SK-MEL-5 (cell line): ENCODE data around the gene MAPK10. TPM values are rescaled to one million over a fixed set of nuclear protein-coding genes. Genes with fewer than 3 reads are reported as not detected.
"Not testable (repeated sequence)": the region's sequence is repeated elsewhere in the genome, so short reads cannot be mapped to it uniquely, and the experiment has no call there.

ENCODE experiments used
- DNase-seq: peaks from one replicate; pipeline ENCODE4 v3.0.0-alpha.2; 2016; ENCODE audit warnings: low read depth, low spot score
- in situ Hi-C: cut with HindIII; loops from 2 replicates; pipeline ENCODE4 v1.10.0; 2016; ENCODE audit warnings: low sequenced_read_pairs, high pct_unique_total_duplicates, low pct_unique_long_range_greater_than_20kb
- total RNA-seq: library from RNA; depleted of rRNA; stranded (reverse); fragments of >200 nt; shearing (Covaris generic); gene quantifications from 2 replicates; pipeline ENCODE4 v1.2.3, GENCODE V29; 2014

MAPK10 gene
- total RNA-seq, 1 experiment from 2014 or later, result 0.58 TPM

DNA sequence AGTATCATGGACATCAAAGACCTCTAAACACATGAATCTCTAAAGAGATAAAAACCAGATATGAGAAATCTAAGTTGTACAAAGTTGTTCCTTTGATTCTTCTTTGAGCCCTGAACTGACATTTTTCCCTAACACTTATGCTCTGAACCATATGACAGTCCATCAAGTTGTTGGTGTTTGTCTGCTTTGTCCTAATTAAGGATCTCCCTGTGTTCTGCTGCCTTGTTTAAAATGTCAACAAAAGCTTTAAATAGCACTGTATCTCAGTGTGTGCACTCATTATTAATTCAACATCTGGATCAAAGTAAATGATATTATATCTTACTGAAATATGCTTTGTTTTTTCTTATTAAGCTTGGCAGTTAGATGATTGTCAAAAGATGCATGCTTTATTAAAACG, 321.8 kb downstream of the MAPK10 start:
- in situ Hi-C loops, result no loop called here
- no peak for DNase-seq

DNA sequence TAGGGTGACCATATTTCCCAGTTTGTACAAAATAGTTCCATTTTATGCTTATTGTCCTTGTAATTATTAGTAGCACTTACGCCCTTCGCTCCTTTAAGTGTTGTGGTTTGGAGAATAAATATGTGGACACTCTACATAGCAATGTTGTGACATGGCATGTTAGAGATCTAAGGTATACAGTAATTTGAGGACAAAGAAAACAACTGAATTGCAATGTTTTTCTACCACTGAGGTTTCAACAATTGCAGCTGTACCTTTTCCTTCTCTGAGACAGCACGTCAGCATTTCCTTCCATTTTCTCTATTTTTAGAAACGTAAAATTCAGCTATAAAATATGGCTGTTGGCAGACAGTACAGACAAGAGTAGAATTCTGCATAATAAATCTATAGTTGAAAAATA, 323.1 kb downstream of the MAPK10 start:
- no peak for DNase-seq
- in situ Hi-C loops, result no loop called here

- in situ Hi-C loops, result no loop called here
- DNase-seq, result no peak
Measured at GRCh38 chr4:86035688-86036087, 324.2 kb downstream of the MAPK10 start.

DNA sequence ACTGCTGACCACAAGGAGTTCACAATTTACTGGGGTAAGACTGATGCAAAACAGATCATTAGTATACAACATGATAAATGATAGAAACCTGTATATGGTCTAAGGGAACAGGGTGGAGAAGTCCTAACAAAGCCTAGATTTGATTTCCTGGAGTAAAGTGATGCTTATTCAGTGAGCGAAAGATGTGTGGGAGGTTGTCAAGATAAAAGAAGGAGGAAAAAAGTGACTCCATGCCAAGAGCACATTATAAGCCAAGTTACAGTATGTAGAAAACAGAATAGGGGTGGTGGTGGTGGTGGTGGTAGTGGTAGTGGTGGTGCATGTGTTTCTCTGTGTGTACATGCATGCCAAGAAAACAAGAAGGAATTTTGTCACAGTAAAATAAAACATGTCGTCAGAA, 325.2 kb downstream of the MAPK10 start:
- DNase-seq, result no peak
- in situ Hi-C loops, result no loop called here

DNA sequence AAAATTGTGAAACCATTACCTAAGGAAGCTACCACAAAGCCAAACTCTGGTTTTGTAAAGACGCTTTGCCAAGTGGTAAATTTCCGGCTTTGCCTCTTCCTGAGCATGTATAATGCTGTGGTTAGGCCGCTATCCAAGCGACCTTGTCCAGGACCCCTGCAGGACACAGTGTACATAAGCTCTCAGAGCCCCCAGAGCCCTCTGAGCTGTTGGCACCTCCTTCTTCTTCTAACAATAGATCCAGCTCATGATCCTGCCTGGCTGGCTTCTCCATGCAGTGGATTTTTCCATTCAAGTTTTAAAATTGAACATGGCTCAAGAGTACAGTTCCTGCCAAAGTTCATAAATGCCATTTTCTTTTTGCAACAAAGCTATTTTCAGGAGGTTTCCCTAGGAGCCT, 326.7 kb downstream of the MAPK10 start:
- in situ Hi-C loops, result no loop called here
- no peak for DNase-seq

DNA sequence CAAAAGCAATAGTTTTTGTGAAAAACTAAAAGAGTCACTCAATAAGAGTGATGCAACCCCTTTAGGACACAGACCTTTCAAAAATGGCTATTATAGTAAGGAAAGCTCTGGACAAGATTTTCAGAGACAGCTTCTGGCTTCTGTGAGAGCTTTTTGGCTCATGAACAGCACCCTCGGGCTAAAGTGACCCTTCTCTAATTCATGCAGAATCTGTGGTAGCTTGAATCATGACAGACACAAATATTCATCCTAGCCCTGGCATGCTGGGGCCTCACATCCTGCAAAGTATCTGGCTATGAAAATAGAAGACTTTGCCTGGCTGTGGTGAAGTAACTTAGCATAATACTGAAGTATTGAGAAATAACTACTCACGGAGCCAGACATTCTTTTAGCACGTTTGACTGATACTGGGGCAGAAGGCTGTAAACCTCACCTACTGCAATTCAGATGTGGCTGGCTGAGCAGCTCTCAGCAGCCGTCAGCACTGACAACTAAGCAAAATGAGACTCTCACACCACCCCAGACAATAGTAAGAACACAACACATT, 327.3 kb downstream of the MAPK10 start:
- in situ Hi-C loops, result no loop called here
- DNase-seq, result no peak

GRCh38 chr4:86031927-86032326, 327.9 kb downstream of the MAPK10 start:
- in situ Hi-C loops, result no loop called here
- DNase-seq, result no peak

- DNase-seq, result no peak
- in situ Hi-C loops, result no loop called here
Measured at GRCh38 chr4:86026720-86027119, 333.1 kb downstream of the MAPK10 start.

GRCh38 chr4:86021671-86022070, 338.2 kb downstream of the MAPK10 start:
- DNase-seq, in situ Hi-C loops: not testable (repeated sequence)

GRCh38 chr4:86019906-86020305, 339.9 kb downstream of the MAPK10 start:
- no peak for DNase-seq

DNA sequence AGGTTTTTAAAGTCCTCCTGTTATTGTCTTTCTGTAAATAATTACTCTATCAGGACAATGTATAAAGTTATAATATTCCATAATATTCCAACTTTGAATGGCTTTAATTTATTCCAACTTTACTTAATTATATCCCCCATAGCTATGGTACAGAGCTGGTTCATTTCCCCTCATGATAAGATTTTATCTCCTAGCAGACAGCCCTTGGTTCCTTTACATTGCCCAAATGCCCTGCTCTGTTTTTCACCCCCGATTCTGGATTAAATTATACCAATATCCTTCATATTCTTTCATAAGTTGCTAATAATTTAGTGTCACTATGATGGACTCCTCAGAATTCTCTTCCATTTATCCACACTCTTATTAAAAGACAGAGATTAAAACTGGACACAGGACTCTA, 340.5 kb downstream of the MAPK10 start:
- DNase-seq, result no peak
- in situ Hi-C loops, result no loop called here

More at GRCh38 chr4:86019906-86020305, 339.9 kb downstream of the MAPK10 start:
- in situ Hi-C loops, result no loop called here

DNA sequence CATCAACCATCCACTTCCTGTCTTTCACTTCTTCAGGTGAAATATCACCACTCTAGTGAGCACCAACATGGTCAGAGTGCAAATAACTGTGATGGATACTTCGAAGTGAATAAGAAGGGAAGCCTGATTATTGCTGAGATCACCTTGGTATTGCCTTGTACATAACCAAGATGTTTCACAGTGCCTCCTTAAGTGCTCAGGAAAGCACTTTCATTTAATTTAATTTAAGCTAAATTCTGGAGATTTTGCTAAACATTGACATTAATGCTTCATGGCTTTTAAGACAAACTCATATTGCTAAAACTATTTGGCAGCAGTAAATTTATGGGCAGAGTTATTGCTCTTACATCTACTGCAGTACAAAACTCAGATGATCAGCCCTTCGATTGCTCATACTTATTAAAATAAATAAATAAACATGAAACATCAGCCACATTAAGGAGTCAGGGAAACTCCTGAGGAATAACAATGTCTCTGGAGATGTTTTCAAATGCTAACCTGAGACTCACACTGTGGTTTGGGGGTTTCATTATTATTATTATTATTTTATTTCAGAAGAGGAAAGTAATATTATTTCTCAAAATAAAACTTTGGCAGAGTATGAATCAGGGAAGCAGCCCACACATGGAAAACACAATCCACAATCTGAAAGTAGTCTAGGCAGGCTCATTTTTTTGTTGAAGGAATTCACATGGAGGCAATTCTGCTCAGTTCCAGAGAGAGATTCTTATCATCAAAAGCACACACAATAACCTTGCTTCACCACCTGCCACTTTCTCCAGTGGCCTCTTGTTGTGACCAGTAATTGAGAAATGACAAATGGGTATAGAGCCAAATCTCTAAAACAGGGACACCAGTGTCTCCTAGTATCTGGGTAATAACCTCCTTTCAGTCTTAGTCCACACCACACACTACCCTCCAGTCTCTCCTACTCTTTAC, 344.2 kb downstream of the MAPK10 start:
- in situ Hi-C loops, result no loop called here
- DNase-seq, result no peak

GRCh38 chr4:86014599-86014998, 345.3 kb downstream of the MAPK10 start:
- in situ Hi-C loops, result no loop called here

DNA sequence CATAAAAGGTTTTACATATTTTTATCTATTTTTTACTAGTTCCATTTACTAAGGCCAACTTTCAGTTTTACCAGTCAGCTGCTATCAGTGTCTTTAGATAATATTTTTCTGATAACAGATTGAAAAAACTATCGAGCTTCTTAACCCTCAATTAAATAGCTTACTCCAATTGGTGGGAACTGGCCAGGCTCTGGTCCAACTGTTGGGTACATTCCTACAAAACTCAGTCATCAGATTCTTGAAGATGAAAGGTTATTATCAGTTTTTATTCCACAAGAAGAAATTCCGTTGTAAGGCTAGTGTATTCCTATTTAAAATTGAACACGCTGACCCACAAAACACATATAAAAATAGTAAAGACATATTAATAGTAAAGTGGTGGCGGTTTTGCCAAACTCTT, 346.2 kb downstream of the MAPK10 start:
- DNase-seq, result no peak
- in situ Hi-C loops, result no loop called here

More at GRCh38 chr4:86014599-86014998, 345.3 kb downstream of the MAPK10 start:
- DNase-seq, result no peak

- no peak for DNase-seq
- in situ Hi-C loops, result no loop called here
Measured at GRCh38 chr4:86011117-86011516, 348.7 kb downstream of the MAPK10 start.

DNA sequence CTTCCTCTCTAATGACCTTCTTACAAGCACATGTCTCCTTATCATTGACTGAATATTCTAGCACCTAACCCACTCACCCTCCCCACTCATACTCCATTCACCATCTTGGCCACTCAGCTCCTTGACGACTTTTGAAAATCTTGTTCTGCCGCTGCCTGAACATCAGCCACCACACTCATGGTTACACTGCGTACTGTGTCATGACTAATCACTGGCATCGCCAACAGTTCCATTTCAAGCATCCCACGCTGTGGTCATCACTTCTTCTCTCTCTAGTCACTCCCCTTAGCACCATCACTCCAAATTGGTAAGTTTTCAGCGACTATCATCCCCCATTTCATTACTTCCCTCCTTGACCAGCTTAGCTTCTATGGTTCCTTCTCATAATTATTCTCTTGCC, 352.8 kb downstream of the MAPK10 start:
- in situ Hi-C loops, result no loop called here
- no peak for DNase-seq

DNA sequence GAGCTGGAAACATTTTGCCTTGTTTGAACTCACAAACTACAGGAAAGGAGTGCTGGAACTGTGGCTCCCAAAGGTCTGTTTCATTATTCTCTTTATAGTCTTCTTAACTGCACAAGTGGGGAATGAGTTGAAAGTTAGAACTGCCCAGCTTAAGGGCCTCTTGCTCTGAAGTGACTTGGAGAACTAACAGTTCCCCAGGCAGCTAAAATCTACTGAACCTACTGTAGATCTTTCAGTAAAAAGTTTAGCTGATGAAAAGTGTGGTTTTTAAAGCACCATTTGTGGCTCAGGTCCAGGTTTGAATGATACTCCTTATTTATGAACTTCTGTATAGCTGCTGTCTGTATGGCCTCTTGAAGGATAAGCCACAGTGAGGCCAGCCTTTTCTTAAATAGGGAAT, 353.8 kb downstream of the MAPK10 start:
- in situ Hi-C loops, result no loop called here

GRCh38 chr4:86004030-86004429, 355.8 kb downstream of the MAPK10 start:
- no peak for DNase-seq
- in situ Hi-C loops, result no loop called here

More for the DNA sequence above, 353.8 kb downstream of the MAPK10 start:
- no peak for DNase-seq

DNA sequence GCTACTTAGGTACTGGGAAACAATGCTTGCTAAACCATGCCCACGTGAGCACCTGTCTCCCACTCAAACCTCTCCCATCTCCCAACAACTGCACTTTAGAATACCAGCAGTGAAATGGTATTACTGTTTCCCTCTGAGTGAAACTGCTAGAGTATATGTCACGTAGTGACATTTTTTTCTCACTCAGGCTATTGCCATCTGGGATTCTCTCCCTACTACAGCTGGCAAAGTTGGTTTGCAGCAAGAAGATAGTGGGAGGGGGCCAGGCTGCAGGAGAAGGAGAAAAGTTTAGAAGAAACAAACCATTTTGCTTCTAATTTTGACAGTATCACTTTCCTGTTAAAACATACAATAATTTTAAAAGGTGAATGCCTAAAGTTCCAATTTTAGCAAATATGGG, 358.3 kb downstream of the MAPK10 start:
- no peak for DNase-seq
- in situ Hi-C loops, result no loop called here
